ENCODE results near the gene CHST11. TPM values are rescaled to one million over a fixed set of nuclear protein-coding genes. Genes with fewer than 3 reads are reported as not detected.

CHST11 gene
- total and polyA plus RNA-seq, 10 of the 15 experiments (the other 5 are each of a cell fraction or from before 2014, with no cell fraction given), result 1.9 to 38.1 (median 17.2) TPM

DNA sequence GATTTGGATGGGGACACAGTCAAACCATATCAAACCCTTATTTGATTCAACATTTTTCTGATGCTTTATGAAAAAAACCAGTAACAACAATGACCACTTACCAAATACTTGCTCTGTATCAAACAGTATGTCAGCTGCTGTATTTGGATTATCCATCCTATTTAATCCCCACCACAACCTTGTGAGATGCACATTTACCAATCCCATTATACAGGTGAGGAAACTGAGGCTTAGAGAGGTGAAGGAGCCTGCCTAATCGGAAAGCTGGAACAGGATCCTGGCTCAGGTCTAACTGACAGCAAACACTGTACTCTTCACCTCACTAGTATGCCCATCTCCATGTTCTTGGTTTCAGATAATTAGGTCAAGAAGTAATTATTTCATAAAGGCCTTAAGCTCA, 13.8 kb downstream of the CHST11 start:
- intact Hi-C loops (cut with micrococcal nuclease; ENCODE audit: unreplicated experiment), result no loop called here
- Histone ChIP-seq H3K4me1 (ENCODE audit: control insufficient read depth, insufficient read depth, low read length) (peaks cover 56% of the 10 kb centered on the region), H3K27ac (ENCODE audit: control insufficient read depth, insufficient read depth) (no peak overlapping the region), H3K9ac (ENCODE audit: control insufficient read depth, insufficient read depth, low read length) (no peak overlapping the region), H3K36me3 (ENCODE audit: control insufficient read depth in 2 of 2, insufficient read depth in 2 of 2, low read length in 1 of 2) (no peaks in the 10 kb centered on the region; a peak in 1 of 4 replicates), H3K27me3 (replicated peaks in 1 of 2; ENCODE audit: control insufficient read depth in 2 of 2, insufficient read depth in 2 of 2, low read length in 1 of 2) (no peaks in the 10 kb centered on the region), H3K79me2 (ENCODE audit: control insufficient read depth, insufficient read depth, low read length) (peaks cover 97% of the 10 kb centered on the region), H3K9me3 (replicated peaks; ENCODE audit: control insufficient read depth, insufficient read depth, low read length) (peaks cover 13% of the 10 kb centered on the region; the same call in 2 of the 3 replicates), H4K20me1 (ENCODE audit: control insufficient read depth, insufficient read depth) (no peaks in the 10 kb centered on the region), H2AFZ (ENCODE audit: control insufficient read depth, low read depth, low read length) (no peak overlapping the region), H3K4me2 (ENCODE audit: control insufficient read depth, insufficient read depth) (no peak overlapping the region), H3K4me3 (no peak overlapping the region)
- in situ Hi-C loops (cut with MboI), result no loop called here
- FAIRE-seq (no peak), DNase-seq (ENCODE audit: low read depth, low spot score) (no peak), ATAC-seq (no peak)
- BruUV-seq (replicated peaks), result no TSS peak
- 95% methylated on average over 1 of the region's 1 CpG for WGBS (ENCODE audit: insufficient coverage, insufficient replicate concordance, low lambda C conversion rate, missing lambda C conversion rate)
- no peak for TF ChIP-seq ZNF217 (IDR thresholded peaks at IDR 0.05)
- no peak for TF ChIP-seq MXI1 (IDR thresholded peaks at IDR 0.05; ENCODE audit: low read depth, low read length)
- no peak for TF ChIP-seq GATAD2B (conservative IDR thresholded peaks at IDR 0.05; ENCODE audit: low read depth)
- TF ChIP-seq YBX1 (IDR thresholded peaks at IDR 0.05), result no peak
- TF ChIP-seq, protein P1, sequence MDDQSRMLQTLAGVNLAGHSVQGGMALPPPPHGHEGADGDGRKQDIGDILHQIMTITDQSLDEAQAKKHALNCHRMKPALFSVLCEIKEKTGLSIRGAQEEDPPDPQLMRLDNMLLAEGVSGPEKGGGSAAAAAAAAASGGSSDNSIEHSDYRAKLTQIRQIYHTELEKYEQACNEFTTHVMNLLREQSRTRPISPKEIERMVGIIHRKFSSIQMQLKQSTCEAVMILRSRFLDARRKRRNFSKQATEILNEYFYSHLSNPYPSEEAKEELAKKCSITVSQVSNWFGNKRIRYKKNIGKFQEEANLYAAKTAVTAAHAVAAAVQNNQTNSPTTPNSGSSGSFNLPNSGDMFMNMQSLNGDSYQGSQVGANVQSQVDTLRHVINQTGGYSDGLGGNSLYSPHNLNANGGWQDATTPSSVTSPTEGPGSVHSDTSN (IDR thresholded peaks at IDR 0.05; ENCODE audit: insufficient replicate concordance, low read depth, low read length), result no peak
- TF ChIP-seq, protein P2, sequence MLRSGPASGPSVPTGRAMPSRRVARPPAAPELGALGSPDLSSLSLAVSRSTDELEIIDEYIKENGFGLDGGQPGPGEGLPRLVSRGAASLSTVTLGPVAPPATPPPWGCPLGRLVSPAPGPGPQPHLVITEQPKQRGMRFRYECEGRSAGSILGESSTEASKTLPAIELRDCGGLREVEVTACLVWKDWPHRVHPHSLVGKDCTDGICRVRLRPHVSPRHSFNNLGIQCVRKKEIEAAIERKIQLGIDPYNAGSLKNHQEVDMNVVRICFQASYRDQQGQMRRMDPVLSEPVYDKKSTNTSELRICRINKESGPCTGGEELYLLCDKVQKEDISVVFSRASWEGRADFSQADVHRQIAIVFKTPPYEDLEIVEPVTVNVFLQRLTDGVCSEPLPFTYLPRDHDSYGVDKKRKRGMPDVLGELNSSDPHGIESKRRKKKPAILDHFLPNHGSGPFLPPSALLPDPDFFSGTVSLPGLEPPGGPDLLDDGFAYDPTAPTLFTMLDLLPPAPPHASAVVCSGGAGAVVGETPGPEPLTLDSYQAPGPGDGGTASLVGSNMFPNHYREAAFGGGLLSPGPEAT (IDR thresholded peaks at IDR 0.05; ENCODE audit: low read depth), result no peak
- TF ChIP-seq, protein P3, sequence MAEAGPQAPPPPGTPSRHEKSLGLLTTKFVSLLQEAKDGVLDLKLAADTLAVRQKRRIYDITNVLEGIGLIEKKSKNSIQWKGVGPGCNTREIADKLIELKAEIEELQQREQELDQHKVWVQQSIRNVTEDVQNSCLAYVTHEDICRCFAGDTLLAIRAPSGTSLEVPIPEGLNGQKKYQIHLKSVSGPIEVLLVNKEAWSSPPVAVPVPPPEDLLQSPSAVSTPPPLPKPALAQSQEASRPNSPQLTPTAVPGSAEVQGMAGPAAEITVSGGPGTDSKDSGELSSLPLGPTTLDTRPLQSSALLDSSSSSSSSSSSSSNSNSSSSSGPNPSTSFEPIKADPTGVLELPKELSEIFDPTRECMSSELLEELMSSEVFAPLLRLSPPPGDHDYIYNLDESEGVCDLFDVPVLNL (IDR thresholded peaks at IDR 0.05; ENCODE audit: low read depth, low read length), result no peak
- TF ChIP-seq, protein P4, sequence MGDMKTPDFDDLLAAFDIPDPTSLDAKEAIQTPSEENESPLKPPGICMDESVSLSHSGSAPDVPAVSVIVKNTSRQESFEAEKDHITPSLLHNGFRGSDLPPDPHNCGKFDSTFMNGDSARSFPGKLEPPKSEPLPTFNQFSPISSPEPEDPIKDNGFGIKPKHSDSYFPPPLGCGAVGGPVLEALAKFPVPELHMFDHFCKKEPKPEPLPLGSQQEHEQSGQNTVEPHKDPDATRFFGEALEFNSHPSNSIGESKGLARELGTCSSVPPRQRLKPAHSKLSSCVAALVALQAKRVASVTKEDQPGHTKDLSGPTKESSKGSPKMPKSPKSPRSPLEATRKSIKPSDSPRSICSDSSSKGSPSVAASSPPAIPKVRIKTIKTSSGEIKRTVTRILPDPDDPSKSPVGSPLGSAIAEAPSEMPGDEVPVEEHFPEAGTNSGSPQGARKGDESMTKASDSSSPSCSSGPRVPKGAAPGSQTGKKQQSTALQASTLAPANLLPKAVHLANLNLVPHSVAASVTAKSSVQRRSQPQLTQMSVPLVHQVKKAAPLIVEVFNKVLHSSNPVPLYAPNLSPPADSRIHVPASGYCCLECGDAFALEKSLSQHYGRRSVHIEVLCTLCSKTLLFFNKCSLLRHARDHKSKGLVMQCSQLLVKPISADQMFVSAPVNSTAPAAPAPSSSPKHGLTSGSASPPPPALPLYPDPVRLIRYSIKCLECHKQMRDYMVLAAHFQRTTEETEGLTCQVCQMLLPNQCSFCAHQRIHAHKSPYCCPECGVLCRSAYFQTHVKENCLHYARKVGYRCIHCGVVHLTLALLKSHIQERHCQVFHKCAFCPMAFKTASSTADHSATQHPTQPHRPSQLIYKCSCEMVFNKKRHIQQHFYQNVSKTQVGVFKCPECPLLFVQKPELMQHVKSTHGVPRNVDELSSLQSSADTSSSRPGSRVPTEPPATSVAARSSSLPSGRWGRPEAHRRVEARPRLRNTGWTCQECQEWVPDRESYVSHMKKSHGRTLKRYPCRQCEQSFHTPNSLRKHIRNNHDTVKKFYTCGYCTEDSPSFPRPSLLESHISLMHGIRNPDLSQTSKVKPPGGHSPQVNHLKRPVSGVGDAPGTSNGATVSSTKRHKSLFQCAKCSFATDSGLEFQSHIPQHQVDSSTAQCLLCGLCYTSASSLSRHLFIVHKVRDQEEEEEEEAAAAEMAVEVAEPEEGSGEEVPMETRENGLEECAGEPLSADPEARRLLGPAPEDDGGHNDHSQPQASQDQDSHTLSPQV (IDR thresholded peaks at IDR 0.05), result no peak
- no peak for TF ChIP-seq RBBP5 (conservative IDR thresholded peaks at IDR 0.05)
- TF ChIP-seq SUZ12 (IDR thresholded peaks at IDR 0.05; ENCODE audit: unreplicated experiment), result no peak
- POLR2A ChIA-PET, result interaction anchor here (4.5 kb wide), 1 partner anchor 11 kb away, joined by 64 read pairs; the partner anchor contains the start of gene CHST11
- SMC1A ChIA-PET (ENCODE audit: uncharacterized antibody, unreplicated experiment), result interaction anchor here (1.3 to 5.2 kb wide), 3 partner anchors 10 to 98 kb away, joined by 3 to 73 read pairs (median 10); no protein-coding TSS in a partner anchor
- RAD21 ChIA-PET (ENCODE audit: unreplicated experiment), result interaction anchor here (4.0 kb wide), 1 partner anchor 12 kb away, joined by 71 read pairs; the partner anchor contains the start of gene CHST11
- CTCF ChIA-PET, result no interaction called here
